GM13976 (cell line): ENCODE data around the gene SH3PXD2A.
"Not testable (repeated sequence)": the region's sequence is repeated elsewhere in the genome, so short reads cannot be mapped to it uniquely, and the experiment has no call there.

Experiments
- DNase-seq: peaks from one replicate; pipeline ENCODE4 v3.0.0; 2012; ENCODE audit warnings: low spot score
- in situ Hi-C: fragments of 300-500 bp; cut with MboI; formaldehyde crosslinking; loops from one replicate; pipeline ENCODE4 v1.12.0; 2022; ENCODE audit warnings: low sequenced_read_pairs, mixed read lengths, inconsistent platforms; ENCODE audit not compliant: unreplicated experiment
- TF ChIP-seq, protein P1 (sequence below): IDR thresholded peaks from 2 replicates; pipeline ENCODE4 v1.5.1; 2012; ENCODE audit warnings: borderline replicate concordance, mild to moderate bottlenecking; ENCODE audit not compliant: insufficient read depth; ENCODE audit errors: extremely low read depth, missing control alignments, control extremely low read depth

Gene SH3PXD2A

GRCh38 chr10:103610083-103610472 is 245.3 kb downstream of the SH3PXD2A start:
- TF ChIP-seq, protein P1, sequence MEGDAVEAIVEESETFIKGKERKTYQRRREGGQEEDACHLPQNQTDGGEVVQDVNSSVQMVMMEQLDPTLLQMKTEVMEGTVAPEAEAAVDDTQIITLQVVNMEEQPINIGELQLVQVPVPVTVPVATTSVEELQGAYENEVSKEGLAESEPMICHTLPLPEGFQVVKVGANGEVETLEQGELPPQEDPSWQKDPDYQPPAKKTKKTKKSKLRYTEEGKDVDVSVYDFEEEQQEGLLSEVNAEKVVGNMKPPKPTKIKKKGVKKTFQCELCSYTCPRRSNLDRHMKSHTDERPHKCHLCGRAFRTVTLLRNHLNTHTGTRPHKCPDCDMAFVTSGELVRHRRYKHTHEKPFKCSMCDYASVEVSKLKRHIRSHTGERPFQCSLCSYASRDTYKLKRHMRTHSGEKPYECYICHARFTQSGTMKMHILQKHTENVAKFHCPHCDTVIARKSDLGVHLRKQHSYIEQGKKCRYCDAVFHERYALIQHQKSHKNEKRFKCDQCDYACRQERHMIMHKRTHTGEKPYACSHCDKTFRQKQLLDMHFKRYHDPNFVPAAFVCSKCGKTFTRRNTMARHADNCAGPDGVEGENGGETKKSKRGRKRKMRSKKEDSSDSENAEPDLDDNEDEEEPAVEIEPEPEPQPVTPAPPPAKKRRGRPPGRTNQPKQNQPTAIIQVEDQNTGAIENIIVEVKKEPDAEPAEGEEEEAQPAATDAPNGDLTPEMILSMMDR, result no peak
- DNase-seq, result no peak
- in situ Hi-C loops, result no loop called here

DNA sequence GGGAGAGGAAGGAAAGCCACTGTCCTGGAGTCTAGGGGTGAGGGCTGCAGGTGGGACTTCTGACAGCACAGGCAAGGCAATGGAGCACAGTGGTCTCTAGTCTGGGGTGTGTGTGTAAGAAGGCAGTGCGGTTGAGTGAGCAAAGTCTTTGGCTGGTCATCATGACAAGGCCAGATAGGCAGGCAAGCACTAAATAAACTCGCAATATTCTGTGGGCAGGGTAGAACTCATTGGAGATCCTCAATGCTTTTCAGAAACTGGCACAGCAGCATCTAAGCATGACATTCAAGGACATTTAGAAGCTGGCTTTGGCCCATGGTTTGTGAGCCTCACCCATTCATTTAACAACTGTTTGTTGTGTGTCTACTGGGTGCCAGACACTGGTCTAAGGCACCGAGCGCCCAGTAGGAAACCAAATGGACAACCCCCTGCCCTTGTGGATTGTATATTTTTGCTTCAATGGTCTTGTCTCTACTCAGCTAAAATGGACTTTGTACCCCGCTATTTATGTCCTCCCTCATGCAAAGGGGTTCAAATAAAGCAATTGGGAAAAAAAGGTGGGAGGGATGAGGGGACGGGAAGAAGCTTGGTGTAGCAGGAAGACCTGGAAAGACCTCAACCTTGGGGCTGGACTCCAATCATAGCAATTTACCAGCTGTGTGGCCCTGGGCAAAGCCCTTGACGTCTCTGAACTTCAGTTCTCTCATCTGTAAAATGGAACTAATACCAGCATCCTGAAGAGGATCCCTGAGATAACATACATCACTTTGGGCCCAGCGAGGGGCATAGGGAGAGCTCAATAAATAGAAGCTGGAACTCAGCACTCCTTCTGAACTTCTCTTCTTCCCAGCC is 245.9 kb downstream of the SH3PXD2A start:
- TF ChIP-seq, protein P1, result no peak
- in situ Hi-C loops, result loop anchor here (5.0 kb wide), 1 partner anchor 78 kb away; no protein-coding TSS in a partner anchor
- no peak for DNase-seq

GRCh38 chr10:103608056-103608455 is 247.3 kb downstream of the SH3PXD2A start:
- DNase-seq, result not testable (repeated sequence)
- in situ Hi-C loops, result loop anchor here (5.0 kb wide), 1 partner anchor 79 kb away; no protein-coding TSS in a partner anchor

DNA sequence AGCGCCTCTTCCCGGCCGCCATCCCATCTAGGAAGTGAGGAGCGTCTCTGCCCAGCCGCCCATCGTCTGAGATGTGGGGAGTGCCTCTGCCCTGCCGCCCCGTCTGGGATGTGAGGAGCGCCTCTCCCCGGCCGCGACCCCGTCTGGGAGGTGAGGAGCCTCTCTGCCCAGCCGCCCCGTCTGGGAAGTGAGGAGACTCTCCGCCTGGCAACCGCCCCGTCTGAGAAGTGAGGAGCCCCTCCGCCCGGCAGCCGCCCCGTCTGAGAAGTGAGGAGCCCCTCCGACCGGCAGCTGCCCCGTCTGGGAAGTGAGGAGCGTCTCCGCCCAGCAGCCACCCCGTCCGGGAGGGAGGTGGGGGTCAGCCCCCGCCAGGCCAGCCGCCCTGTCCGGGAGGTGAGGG is 248.3 kb downstream of the SH3PXD2A start:
- DNase-seq, result not testable (repeated sequence)
- in situ Hi-C loops, result loop anchor here (5.0 kb wide), 1 partner anchor 80 kb away; no protein-coding TSS in a partner anchor

DNA sequence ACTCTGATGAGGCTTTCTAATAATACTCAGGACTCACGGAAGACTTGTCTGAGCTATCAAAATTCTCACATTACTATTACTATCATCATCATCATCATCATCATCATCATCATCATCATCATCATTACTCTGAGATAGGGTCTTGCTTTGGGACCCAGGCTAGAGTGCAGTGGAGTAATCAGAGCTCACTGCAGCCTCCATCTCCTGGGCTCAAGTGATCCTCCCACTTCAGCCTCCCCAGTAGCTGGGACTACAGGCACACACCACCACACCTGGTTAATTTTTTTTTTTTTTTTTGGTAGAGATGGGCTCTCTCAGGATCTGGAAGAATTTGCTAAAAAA is 249.3 kb downstream of the SH3PXD2A start:
- DNase-seq, result not testable (repeated sequence)
- in situ Hi-C loops, result loop anchor here (5.0 kb wide), 1 partner anchor 81 kb away; no protein-coding TSS in a partner anchor

- TF ChIP-seq, protein P1, result peak; percentile 41
- peak; percentile 72 for DNase-seq
- in situ Hi-C loops, result loop anchor here (5.0 kb wide), 1 partner anchor 82 kb away; no protein-coding TSS in a partner anchor
Observed at GRCh38 chr10:103605359-103606096, 249.8 kb downstream of the SH3PXD2A start.

DNA sequence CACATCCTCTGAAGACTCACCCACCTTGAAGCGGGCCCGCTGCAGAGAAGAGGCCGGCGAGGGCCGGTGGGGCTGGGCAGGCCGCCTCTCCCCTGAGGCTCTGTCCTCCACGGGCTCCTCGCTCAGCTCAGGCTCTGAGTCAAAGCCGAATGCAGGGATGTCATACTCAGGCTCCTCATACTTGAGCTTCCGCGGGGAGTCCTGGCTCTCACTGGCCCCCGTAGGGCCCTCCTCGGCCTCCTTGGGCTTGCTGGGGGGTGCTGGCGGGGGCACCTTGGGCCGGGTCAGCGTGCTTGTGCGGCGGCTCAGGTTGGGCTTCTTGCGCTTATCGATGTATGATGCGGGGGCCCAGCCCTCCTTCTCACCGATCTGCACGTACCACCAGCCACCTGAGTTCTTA is 252.0 kb downstream of the SH3PXD2A start:
- DNase-seq, result no peak
- TF ChIP-seq, protein P1, result no peak
- in situ Hi-C loops, result no loop called here

DNA sequence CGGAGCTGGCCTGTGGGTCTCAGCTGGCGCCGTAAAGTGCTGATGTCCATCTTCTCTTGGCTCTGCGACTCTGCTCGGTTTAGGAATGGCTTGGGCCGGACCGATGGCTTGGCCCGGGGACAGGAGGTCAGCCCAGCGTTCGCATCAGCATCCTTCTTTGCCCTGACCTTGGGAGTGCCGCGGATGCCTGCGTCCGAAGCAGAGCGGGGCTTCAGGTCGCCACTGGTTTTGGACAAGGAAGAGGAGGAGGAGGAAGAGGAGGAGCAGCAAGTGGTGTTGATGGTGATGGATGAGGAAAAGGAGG is 252.6 kb downstream of the SH3PXD2A start:
- in situ Hi-C loops, result no loop called here
- no peak for DNase-seq
- TF ChIP-seq, protein P1, result no peak
